Measurements from ENCODE around the gene LAMA5.

GRCh38 chr20:62350098-62350628 is 16.9 kb downstream of the LAMA5 start:
- TF ChIP-seq REST (IDR thresholded peaks at IDR 0.05; ENCODE audit: insufficient read depth in 1 of 2, low read depth in 2 of 2, low read length in 2 of 2) (no peak), POLR2AphosphoS5 (IDR thresholded peaks at IDR 0.05; ENCODE audit: low read depth, low read length) (no peak), SIN3A (IDR thresholded peaks at IDR 0.05; ENCODE audit: borderline replicate concordance, insufficient read depth, low read length) (no peak), TAF1 (IDR thresholded peaks at IDR 0.05; ENCODE audit: borderline replicate concordance, insufficient read depth, low read length) (no peak)

Measured in PFSK-1 (cell line).